NCI-H146 (cell line): ENCODE results near the gene IL15.
"Not testable (repeated sequence)": the region's sequence is repeated elsewhere in the genome, so short reads cannot be mapped to it uniquely, and the experiment has no call there.

Experiments used
- DNase-seq: peaks from one replicate; lab custom pipeline; 2025; lab: John Stamatoyannopoulos, UW

Gene IL15

GRCh38 chr4:141703497-141703896, 67.1 kb downstream of the IL15 start:
- DNase-seq, result no peak

- DNase-seq, result no peak
Measured at GRCh38 chr4:141705048-141705746, 68.8 kb downstream of the IL15 start.

GRCh38 chr4:141705747-141706377, 69.5 kb downstream of the IL15 start:
- no peak for DNase-seq

- DNase-seq, result no peak
Measured at GRCh38 chr4:141706445-141706844, 70.1 kb downstream of the IL15 start.

- no peak for DNase-seq
Measured at GRCh38 chr4:141711211-141711610, 74.8 kb downstream of the IL15 start.

GRCh38 chr4:141713185-141713584, 76.8 kb downstream of the IL15 start:
- no peak for DNase-seq

GRCh38 chr4:141713771-141714445, 77.5 kb downstream of the IL15 start:
- DNase-seq, result no peak

- no peak for DNase-seq
Measured at GRCh38 chr4:141719585-141719984, 83.2 kb downstream of the IL15 start.

GRCh38 chr4:141721174-141721573, 84.8 kb downstream of the IL15 start:
- DNase-seq, result no peak

- DNase-seq, result no peak
Measured at GRCh38 chr4:141724646-141725045, 88.3 kb downstream of the IL15 start.

GRCh38 chr4:141727420-141727819, 91.0 kb downstream of the IL15 start:
- no peak for DNase-seq

GRCh38 chr4:141730805-141731204, 94.4 kb downstream of the IL15 start:
- no peak for DNase-seq

- no peak for DNase-seq
Measured at GRCh38 chr4:141731481-141731880, 95.1 kb downstream of the IL15 start.

- no peak for DNase-seq
Measured at GRCh38 chr4:141739636-141740035, 103.3 kb downstream of the IL15 start.

GRCh38 chr4:141746026-141746425, 109.6 kb downstream of the IL15 start:
- no peak for DNase-seq

GRCh38 chr4:141751806-141752205, 115.4 kb downstream of the IL15 start:
- not testable (repeated sequence) for DNase-seq

GRCh38 chr4:141757287-141757686, 120.9 kb downstream of the IL15 start:
- no peak for DNase-seq

- no peak for DNase-seq
Measured at GRCh38 chr4:141759796-141760425, 123.5 kb downstream of the IL15 start.

GRCh38 chr4:141761926-141762325, 125.5 kb downstream of the IL15 start:
- no peak for DNase-seq

GRCh38 chr4:141763374-141763773, 127.0 kb downstream of the IL15 start:
- DNase-seq, result no peak

- no peak for DNase-seq
Measured at GRCh38 chr4:141768954-141769353, 132.6 kb downstream of the IL15 start.

GRCh38 chr4:141771889-141772830, 135.8 kb downstream of the IL15 start:
- no peak for DNase-seq
